T-helper 2 cell treated with Interferon-gamma antibody and Interleukin-4, amounts not matched to agents 5 μg/mL and 100 μg/mL, for 36 hours (primary cell): ENCODE measurements around the gene GPR156.

ENCODE experiments used
- DNase-seq: peaks from one replicate; pipeline ENCODE4 v3.0.0; 2021; ENCODE audit warnings: low spot score
- H3K27ac Mint-ChIP-seq: one replicate; pipeline ENCODE4 v1.8.0; 2021; ENCODE audit warnings: mild to moderate bottlenecking, mixed read lengths
- H3K27me3 Mint-ChIP-seq: one replicate; pipeline ENCODE4 v1.8.0; 2021; ENCODE audit warnings: low read depth, mixed read lengths
- H3K36me3 Mint-ChIP-seq: one replicate; pipeline ENCODE4 v1.8.0; 2021; ENCODE audit warnings: low read depth, mixed read lengths
- H3K4me1 Mint-ChIP-seq: one replicate; pipeline ENCODE4 v1.8.0; 2021; ENCODE audit warnings: low read depth, mixed read lengths
- H3K4me3 Mint-ChIP-seq: one replicate; pipeline ENCODE4 v1.8.0; 2022; ENCODE audit warnings: mild to moderate bottlenecking, moderate library complexity, mixed read lengths
- H3K9me3 Mint-ChIP-seq: one replicate; pipeline ENCODE4 v1.8.0; 2021; ENCODE audit warnings: mixed read lengths

The GPR156 gene

GRCh38 chr3:120137548-120137947 is 147.5 kb downstream of the GPR156 start:
- Mint-ChIP-seq H3K4me1 (no peaks in the 10 kb centered on the region), H3K36me3 (no peaks in the 10 kb centered on the region), H3K27ac (no peak overlapping the region), H3K4me3 (no peak overlapping the region), H3K9me3 (no peaks in the 10 kb centered on the region), H3K27me3 (no peaks in the 10 kb centered on the region)
- no peak for DNase-seq

- peaks cover 8% of the 10 kb centered on the region for H3K27me3 Mint-ChIP-seq
- no peaks in the 10 kb centered on the region for H3K9me3 Mint-ChIP-seq
- DNase-seq, result no peak
- no peaks in the 10 kb centered on the region for H3K4me1 Mint-ChIP-seq
- H3K4me3 Mint-ChIP-seq, result no peak overlapping the region
- H3K36me3 Mint-ChIP-seq, result no peaks in the 10 kb centered on the region
- no peak overlapping the region for H3K27ac Mint-ChIP-seq
Observed at GRCh38 chr3:120130656-120131055, 154.4 kb downstream of the GPR156 start.

GRCh38 chr3:120129718-120130513 is 155.1 kb downstream of the GPR156 start:
- peaks cover 8% of the 10 kb centered on the region for H3K27me3 Mint-ChIP-seq
- no peaks in the 10 kb centered on the region for H3K4me1 Mint-ChIP-seq
- no peak for DNase-seq
- no peak overlapping the region for H3K27ac Mint-ChIP-seq
- no peak overlapping the region for H3K4me3 Mint-ChIP-seq
- no peaks in the 10 kb centered on the region for H3K36me3 Mint-ChIP-seq
- no peaks in the 10 kb centered on the region for H3K9me3 Mint-ChIP-seq

DNA sequence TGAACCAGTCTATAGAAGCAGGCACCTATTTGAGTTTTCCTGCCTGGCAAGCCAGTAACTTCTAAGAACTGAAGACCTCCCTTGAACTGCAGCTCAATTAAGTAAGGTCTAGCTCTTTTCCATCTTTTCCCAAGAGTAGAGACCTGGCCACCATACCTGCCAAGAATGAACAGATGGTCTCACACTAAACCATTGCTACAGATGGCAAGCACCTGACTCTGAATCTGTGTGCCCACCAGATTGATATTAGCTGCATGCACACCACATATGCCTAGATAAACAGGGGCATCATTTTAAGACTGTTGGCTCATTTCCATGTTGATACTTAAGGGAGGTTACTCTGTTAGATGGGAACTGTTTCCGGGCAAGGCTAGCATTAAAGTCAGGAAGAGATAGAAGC is 156.0 kb downstream of the GPR156 start:
- Mint-ChIP-seq H3K27me3 (peaks cover 8% of the 10 kb centered on the region), H3K4me1 (no peaks in the 10 kb centered on the region), H3K9me3 (no peaks in the 10 kb centered on the region), H3K36me3 (no peaks in the 10 kb centered on the region), H3K4me3 (no peak overlapping the region), H3K27ac (no peak overlapping the region)
- no peak for DNase-seq

DNA sequence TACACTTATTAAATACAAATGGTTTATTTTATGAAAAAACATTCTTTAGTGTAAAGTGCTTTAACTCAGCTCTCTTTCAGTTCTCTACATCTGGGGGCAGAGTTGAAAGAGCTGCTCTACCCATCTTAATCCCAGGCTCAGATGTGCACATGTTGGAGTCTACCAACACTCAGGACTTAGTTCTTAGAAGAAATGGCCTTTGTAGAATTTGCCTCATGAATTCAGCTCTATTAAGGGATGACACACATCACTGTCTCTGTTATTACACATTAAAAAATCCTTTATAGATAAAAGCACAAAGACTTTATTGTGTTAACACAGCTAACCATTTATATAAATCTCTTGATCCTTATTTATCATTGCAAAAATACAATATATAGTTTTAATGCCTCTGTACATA is 159.0 kb downstream of the GPR156 start:
- Mint-ChIP-seq H3K4me1 (no peaks in the 10 kb centered on the region), H3K27ac (no peak overlapping the region), H3K36me3 (no peaks in the 10 kb centered on the region), H3K9me3 (no peaks in the 10 kb centered on the region), H3K27me3 (peaks cover 11% of the 10 kb centered on the region), H3K4me3 (no peak overlapping the region)
- DNase-seq, result no peak

DNA sequence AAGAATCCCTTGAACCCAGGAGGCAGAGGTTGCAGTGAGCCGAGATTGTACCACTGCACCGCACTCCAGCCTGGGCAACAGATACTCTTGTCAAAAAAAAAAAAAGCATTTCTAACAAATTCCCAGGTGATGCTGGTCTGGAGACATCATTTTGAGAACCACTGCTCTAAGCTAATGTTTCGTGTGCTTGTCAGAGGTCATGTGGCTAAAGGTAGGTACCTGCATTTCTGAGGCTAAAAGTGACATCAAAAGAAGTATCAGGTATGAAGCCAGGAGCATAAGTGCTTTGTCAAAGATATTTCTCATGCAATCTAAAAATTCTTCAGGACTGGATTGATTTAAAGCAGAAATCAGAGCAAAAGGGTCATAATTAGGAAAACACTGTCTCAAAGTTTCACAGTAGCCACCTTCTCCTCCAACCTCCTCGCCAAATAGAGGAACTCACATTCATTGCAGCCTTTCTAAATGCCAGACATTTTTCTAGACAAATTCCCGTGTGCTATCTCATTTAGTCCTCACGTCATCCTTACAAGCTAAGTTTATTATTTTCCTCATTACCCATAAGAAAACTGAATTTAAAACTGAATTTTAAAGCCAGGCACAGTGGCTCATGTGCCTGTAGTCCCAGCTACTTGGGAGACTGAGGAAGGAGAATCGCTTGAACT is 165.0 kb downstream of the GPR156 start:
- H3K36me3 Mint-ChIP-seq, result no peaks in the 10 kb centered on the region
- no peak overlapping the region for H3K27ac Mint-ChIP-seq
- no peak for DNase-seq
- peaks cover 5% of the 10 kb centered on the region for H3K9me3 Mint-ChIP-seq
- peaks cover 14% of the 10 kb centered on the region for H3K27me3 Mint-ChIP-seq
- H3K4me3 Mint-ChIP-seq, result no peak overlapping the region
- H3K4me1 Mint-ChIP-seq, result no peaks in the 10 kb centered on the region
